SJCRH30 (cell line): Measurements from ENCODE around the gene PPP1R15B. TPM values are rescaled to one million over a fixed set of nuclear protein-coding genes. Genes with fewer than 3 reads are reported as not detected.

Experiments used
- DNase-seq, 2 experiments: peaks; one replicate each; pipeline ENCODE4 v3.0.0-alpha.2; 2015 to 2020
- H3K27ac ChIP-seq: fragments of 250-450 bp; sonication (Bioruptor Pico); 2 replicates; pipeline ENCODE4 v1.5.1; 2020; ENCODE audit warnings: mild to moderate bottlenecking, moderate library complexity
- H3K27me3 ChIP-seq: fragments of 250-450 bp; sonication (Bioruptor Pico); 2 replicates; pipeline ENCODE4 v1.5.1; 2020; ENCODE audit warnings: mild to moderate bottlenecking, moderate library complexity
- H3K36me3 ChIP-seq: fragments of 250-450 bp; sonication (Bioruptor Pico); 2 replicates; pipeline ENCODE4 v1.5.1; 2020; ENCODE audit warnings: mild to moderate bottlenecking, moderate library complexity
- H3K4me1 ChIP-seq: fragments of 250-450 bp; sonication (Bioruptor Pico); 2 replicates; pipeline ENCODE4 v1.5.1; 2020; ENCODE audit warnings: mild to moderate bottlenecking, moderate library complexity
- H3K4me3 ChIP-seq: fragments of 250-450 bp; sonication (Bioruptor Pico); 2 replicates; pipeline ENCODE4 v1.5.1; 2020; ENCODE audit warnings: mild to moderate bottlenecking, moderate library complexity
- H3K9me3 ChIP-seq: fragments of 250-450 bp; sonication (Bioruptor Pico); replicated peaks from 2 replicates; pipeline ENCODE4 v1.5.1; 2020; ENCODE audit warnings: mild to moderate bottlenecking, moderate library complexity
- total RNA-seq: library from RNA; depleted of rRNA; stranded (reverse); fragments of >200 nt; shearing (Covaris generic); gene quantifications from 2 replicates; pipeline ENCODE4 v1.2.3, GENCODE V29; 2014

PPP1R15B gene
- total RNA-seq, 1 experiment from 2014 or later = 71.4 TPM

GRCh38 chr1:204448991-204449677, 37.5 kb upstream of the PPP1R15B start:
- Histone ChIP-seq H3K9me3 (no peaks in the 10 kb centered on the region), H3K36me3 (no peaks in the 10 kb centered on the region), H3K27ac (no peak overlapping the region), H3K27me3 (no peaks in the 10 kb centered on the region), H3K4me1 (peaks cover 9% of the 10 kb centered on the region), H3K4me3 (no peak overlapping the region)
- no peak for DNase-seq

- Histone ChIP-seq H3K36me3 (no peaks in the 10 kb centered on the region), H3K4me1 (peaks cover 9% of the 10 kb centered on the region), H3K27ac (no peak overlapping the region)
Observed at GRCh38 chr1:204448344-204448964, 36.8 kb upstream of the PPP1R15B start.

GRCh38 chr1:204447736-204448135, 36.1 kb upstream of the PPP1R15B start:
- H3K4me3 ChIP-seq = no peak overlapping the region
- H3K36me3 ChIP-seq = no peaks in the 10 kb centered on the region
- peaks cover 9% of the 10 kb centered on the region for H3K4me1 ChIP-seq
- no peak overlapping the region for H3K27ac ChIP-seq
- H3K9me3 ChIP-seq = no peaks in the 10 kb centered on the region
- DNase-seq = no peak
- no peaks in the 10 kb centered on the region for H3K27me3 ChIP-seq

More at GRCh38 chr1:204448344-204448964, 36.8 kb upstream of the PPP1R15B start:
- H3K27me3 ChIP-seq = no peaks in the 10 kb centered on the region
- H3K4me3 ChIP-seq = no peak overlapping the region
- no peak for DNase-seq
- H3K9me3 ChIP-seq = no peaks in the 10 kb centered on the region

GRCh38 chr1:204447190-204447589, 35.6 kb upstream of the PPP1R15B start:
- H3K4me1 ChIP-seq = peaks cover 9% of the 10 kb centered on the region
- H3K4me3 ChIP-seq = no peak overlapping the region
- H3K36me3 ChIP-seq = no peaks in the 10 kb centered on the region
- H3K9me3 ChIP-seq = no peaks in the 10 kb centered on the region
- no peaks in the 10 kb centered on the region for H3K27me3 ChIP-seq
- DNase-seq = no peak
- H3K27ac ChIP-seq = no peak overlapping the region

- H3K27ac ChIP-seq = no peak overlapping the region
Observed at GRCh38 chr1:204446413-204447111, 34.9 kb upstream of the PPP1R15B start.

DNA sequence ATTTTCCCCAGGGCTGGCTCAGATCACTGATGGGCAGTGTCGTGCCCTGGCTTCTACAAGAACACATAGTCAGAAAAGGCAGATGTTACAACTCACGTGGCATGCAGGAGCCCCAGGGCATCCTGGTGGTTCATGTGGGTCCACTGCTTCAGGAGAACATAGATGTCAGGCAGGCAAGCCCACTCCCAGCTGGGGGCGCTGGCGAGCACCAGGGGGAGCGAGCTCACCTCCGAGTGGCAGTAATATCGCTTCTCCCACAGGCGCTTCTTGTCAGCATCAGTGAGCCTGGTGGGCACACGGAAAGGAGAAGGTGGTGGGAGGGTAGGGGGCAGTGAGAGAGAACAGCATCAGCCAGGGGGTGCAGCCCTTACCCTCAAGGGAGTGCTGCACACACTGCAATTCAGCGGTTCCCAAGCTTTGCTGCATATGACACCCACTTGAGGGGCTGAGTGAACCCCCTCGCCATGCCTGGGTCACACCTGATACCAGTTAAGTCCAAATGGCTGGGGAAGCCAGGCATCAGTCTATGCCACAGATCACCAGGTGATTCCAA, 34.3 kb upstream of the PPP1R15B start:
- H3K27me3 ChIP-seq = no peaks in the 10 kb centered on the region
- peak; percentile 59 to 66 for DNase-seq
- peaks cover 9% of the 10 kb centered on the region for H3K4me1 ChIP-seq
- H3K4me3 ChIP-seq = no peak overlapping the region
- H3K9me3 ChIP-seq = no peaks in the 10 kb centered on the region
- H3K27ac ChIP-seq = no peak overlapping the region
- H3K36me3 ChIP-seq = no peaks in the 10 kb centered on the region

More at GRCh38 chr1:204446413-204447111, 34.9 kb upstream of the PPP1R15B start:
- Histone ChIP-seq H3K4me1 (peaks cover 9% of the 10 kb centered on the region), H3K4me3 (no peak overlapping the region), H3K9me3 (no peaks in the 10 kb centered on the region), H3K36me3 (no peaks in the 10 kb centered on the region), H3K27me3 (no peaks in the 10 kb centered on the region)
- DNase-seq = peak; percentile 92 to 97

GRCh38 chr1:204443871-204444581, 32.4 kb upstream of the PPP1R15B start:
- no peaks in the 10 kb centered on the region for H3K9me3 ChIP-seq
- no peak overlapping the region for H3K27ac ChIP-seq
- peaks cover 9% of the 10 kb centered on the region for H3K4me1 ChIP-seq
- DNase-seq = no peak
- H3K27me3 ChIP-seq = no peaks in the 10 kb centered on the region
- H3K36me3 ChIP-seq = no peaks in the 10 kb centered on the region
- H3K4me3 ChIP-seq = no peak overlapping the region

- DNase-seq = no peak
- Histone ChIP-seq H3K27ac (no peak overlapping the region), H3K4me3 (no peak overlapping the region), H3K4me1 (peaks cover 9% of the 10 kb centered on the region), H3K9me3 (no peaks in the 10 kb centered on the region), H3K36me3 (no peaks in the 10 kb centered on the region), H3K27me3 (no peaks in the 10 kb centered on the region)
Observed at GRCh38 chr1:204443260-204443619, 31.6 kb upstream of the PPP1R15B start.

GRCh38 chr1:204442376-204443259, 31.0 kb upstream of the PPP1R15B start:
- DNase-seq = no peak
- H3K4me3 ChIP-seq = no peak overlapping the region
- no peaks in the 10 kb centered on the region for H3K36me3 ChIP-seq
- H3K27ac ChIP-seq = no peak overlapping the region
- no peaks in the 10 kb centered on the region for H3K27me3 ChIP-seq
- no peaks in the 10 kb centered on the region for H3K9me3 ChIP-seq
- peaks cover 9% of the 10 kb centered on the region for H3K4me1 ChIP-seq

DNA sequence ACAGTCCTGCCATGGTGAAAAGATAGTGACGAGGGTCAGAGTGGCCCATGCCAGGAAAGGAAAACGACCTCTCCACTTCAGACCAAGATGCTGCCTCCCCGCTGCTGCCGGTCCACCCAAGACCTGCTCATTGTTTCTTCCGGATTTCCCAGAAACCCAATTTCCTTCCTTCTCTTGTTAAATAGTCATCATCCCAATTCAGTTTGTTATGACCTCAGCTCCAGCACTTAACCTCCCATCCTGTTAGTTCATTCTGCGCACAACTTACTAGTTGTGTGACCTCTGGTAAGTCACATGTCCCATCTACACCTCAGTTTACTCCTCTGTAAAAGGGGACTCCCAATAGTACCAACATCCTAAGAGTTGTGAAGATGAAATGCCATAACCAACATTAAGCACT, 29.9 kb upstream of the PPP1R15B start:
- Histone ChIP-seq H3K27ac (no peak overlapping the region), H3K27me3 (no peaks in the 10 kb centered on the region), H3K9me3 (no peaks in the 10 kb centered on the region), H3K4me1 (peaks cover 5% of the 10 kb centered on the region), H3K36me3 (no peaks in the 10 kb centered on the region), H3K4me3 (no peak overlapping the region)
- no peak for DNase-seq

DNA sequence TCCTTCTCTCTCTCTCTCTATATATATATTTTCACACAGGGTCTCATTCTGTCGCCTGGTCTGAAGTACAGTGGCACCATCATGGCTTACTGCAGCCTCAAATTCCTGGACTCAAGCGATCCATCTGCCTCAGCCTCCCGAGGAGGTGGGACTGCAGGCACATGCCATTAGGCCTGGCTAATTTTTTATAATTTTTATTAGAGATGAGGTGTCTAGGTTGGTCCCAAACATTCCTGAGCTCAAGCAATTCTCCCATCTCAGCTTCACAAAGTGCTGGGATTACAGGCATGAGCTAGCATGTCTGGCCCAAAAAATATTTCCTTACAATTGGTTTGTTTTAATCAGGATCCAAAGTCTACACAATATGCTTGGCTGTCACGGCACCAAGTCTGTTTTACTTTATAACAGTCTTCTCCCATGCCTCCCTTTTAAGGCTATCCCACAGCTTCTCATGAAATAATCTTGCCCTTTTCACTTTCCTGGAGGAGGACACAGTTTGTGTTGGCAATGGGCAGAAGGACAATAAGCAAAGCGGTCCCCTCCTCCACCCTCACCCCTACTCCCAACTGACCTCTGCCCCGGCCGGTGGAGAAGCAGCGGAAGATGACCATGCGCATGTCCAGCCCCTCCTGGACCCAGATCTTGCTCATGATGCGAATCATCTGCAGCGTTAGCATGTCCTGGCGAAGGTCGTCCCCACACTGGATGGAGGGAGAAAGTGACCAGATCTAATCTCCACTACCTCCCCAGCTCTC, 28.2 kb upstream of the PPP1R15B start:
- no peak for DNase-seq
- Histone ChIP-seq H3K4me1 (peaks cover 4% of the 10 kb centered on the region), H3K27me3 (no peaks in the 10 kb centered on the region), H3K36me3 (no peaks in the 10 kb centered on the region), H3K27ac (no peak overlapping the region), H3K9me3 (no peaks in the 10 kb centered on the region), H3K4me3 (no peak overlapping the region)

DNA sequence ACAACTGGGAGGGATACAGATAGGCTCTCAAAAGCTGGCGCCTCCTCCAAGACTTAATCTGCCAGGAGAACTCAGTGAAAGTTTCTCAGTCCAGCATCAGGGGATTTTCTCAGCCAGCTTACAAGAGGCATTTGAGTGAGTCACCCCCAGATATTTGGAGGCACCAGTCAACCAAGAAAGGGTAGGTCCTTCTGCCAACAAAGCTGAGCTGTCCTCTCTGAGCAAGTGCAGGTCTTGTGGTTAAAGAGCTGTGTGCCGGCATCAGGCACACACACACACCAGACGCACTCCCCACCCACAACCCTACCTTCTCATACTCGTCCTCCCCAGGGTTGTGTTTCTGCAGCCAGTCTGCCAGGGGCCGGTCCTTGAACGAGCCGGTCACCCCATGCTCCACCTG, 27.0 kb upstream of the PPP1R15B start:
- H3K27ac ChIP-seq = no peak overlapping the region

GRCh38 chr1:204437796-204438570, 26.4 kb upstream of the PPP1R15B start:
- H3K4me3 ChIP-seq = no peak overlapping the region
- H3K9me3 ChIP-seq = no peaks in the 10 kb centered on the region
- no peaks in the 10 kb centered on the region for H3K36me3 ChIP-seq
- DNase-seq = no peak
- H3K27ac ChIP-seq = no peak overlapping the region
- H3K27me3 ChIP-seq = no peaks in the 10 kb centered on the region
- peaks cover 4% of the 10 kb centered on the region for H3K4me1 ChIP-seq

More for the DNA sequence above, 27.0 kb upstream of the PPP1R15B start:
- Histone ChIP-seq H3K4me1 (peaks cover 4% of the 10 kb centered on the region), H3K4me3 (no peak overlapping the region), H3K27me3 (no peaks in the 10 kb centered on the region), H3K36me3 (no peaks in the 10 kb centered on the region), H3K9me3 (no peaks in the 10 kb centered on the region)
- DNase-seq = peak in 1 of 2 experiments; percentile 24
